Sigmoid colon (tissue), 7 donors: Measurements from ENCODE around the gene FNIP2. TPM values are rescaled to one million over a fixed set of nuclear protein-coding genes. Genes with fewer than 3 reads are reported as not detected.

Experiments used
- DNase-seq: peaks from one replicate; pipeline ENCODE4 v3.0.0-alpha.2; 2019
- H3K27ac ChIP-seq, 4 donors: fragments of 200-600 bp; sonication (generic); one replicate each; pipeline ENCODE4 v1.5.1; 2016 to 2019; ENCODE audit warnings: mild to moderate bottlenecking in 1 of 4
- H3K27me3 ChIP-seq, 3 donors: fragments of 200-600 bp; sonication (generic); one replicate each; pipeline ENCODE4 v1.5.1; 2019; ENCODE audit warnings: mild to moderate bottlenecking in 1 of 3
- H3K36me3 ChIP-seq, 4 donors: fragments of 200-600 bp; sonication (generic); one replicate each; pipeline ENCODE4 v1.5.1; 2016 to 2019
- H3K4me1 ChIP-seq, 4 donors: fragments of 200-600 bp; sonication (generic); one replicate each; pipeline ENCODE4 v1.5.1; 2017 to 2019
- H3K4me3 ChIP-seq, 4 donors: fragments of 200-600 bp; sonication (generic); one replicate each; pipeline ENCODE4 v1.5.1; 2017 to 2019; ENCODE audit warnings: mild to moderate bottlenecking in 2 of 4, moderate library complexity in 1 of 4
- H3K9me3 ChIP-seq, 4 donors: fragments of 200-600 bp in 3 of 4; sonication (generic) in 3 of 4; one replicate each; pipeline versions ENCODE4 v1.5.1 to v1.6.1; 2013 to 2019
- EP300 ChIP-seq, 4 donors: sonication (generic); formaldehyde crosslinking; IDR thresholded peaks; one replicate each; pipeline ENCODE4 v1.6.1; 2017; ENCODE audit warnings: antibody characterized with exemption in 4 of 4
- POLR2A ChIP-seq, 2 donors: fragments of 450-650 bp; IDR thresholded peaks; one replicate each; pipeline ENCODE4 v1.6.1; 2016; ENCODE audit warnings: antibody characterized with exemption in 2 of 2, mild to moderate bottlenecking in 2 of 2, moderate library complexity in 2 of 2
- POLR2AphosphoS5 ChIP-seq, 4 donors: sonication (generic); formaldehyde crosslinking; IDR thresholded peaks; one replicate each; pipeline ENCODE4 v1.6.1; 2017; ENCODE audit warnings: antibody characterized with exemption in 4 of 4
- WGBS, 2 donors: extraction: QIAGEN DNeasy Blood & Tissue Kit; methylation state at CpG; one replicate each; pipeline ENCODE4 v1.1.7; 2013; 5-methylcytosine and 5-hydroxymethylcytosine counted together
- intact Hi-C: fragments of 100-400 bp; cut with DNase I; formaldehyde crosslinking; loops from one replicate; pipeline ENCODE4 v1.15.1; 2023
- polyA plus RNA-seq, 3 donors: library from polyadenylated mRNA; stranded (reverse); fragments of 200-250 nt; gene quantifications; one replicate each; pipeline ENCODE4 v1.2.3, GENCODE V29; 2013
- total RNA-seq, 4 donors: library from RNA; depleted of rRNA; stranded (reverse); fragments of >200 nt; gene quantifications; one replicate each; pipeline ENCODE4 v1.1.0, GENCODE V29; 2016
- TF ChIP-seq, protein P1 (sequence below), 4 experiments: fragments of 450-650 bp in 3 of 4; fragments of 200-600 bp in 1 of 4; IDR thresholded peaks; one replicate each; pipeline ENCODE4 v1.5.1; 2016 to 2019; ENCODE audit warnings: antibody characterized with exemption in 4 of 4, mild to moderate bottlenecking in 3 of 4, moderate library complexity in 2 of 4
- donor health status: healthy with polysubstance abuse.
- donor health status: Bipolar disorder and iron deficiency.
- donor health status: healthy.

Gene FNIP2
- total and polyA plus RNA-seq, 7 donors = 14.4 to 38.9 (median 35.2) TPM

DNA sequence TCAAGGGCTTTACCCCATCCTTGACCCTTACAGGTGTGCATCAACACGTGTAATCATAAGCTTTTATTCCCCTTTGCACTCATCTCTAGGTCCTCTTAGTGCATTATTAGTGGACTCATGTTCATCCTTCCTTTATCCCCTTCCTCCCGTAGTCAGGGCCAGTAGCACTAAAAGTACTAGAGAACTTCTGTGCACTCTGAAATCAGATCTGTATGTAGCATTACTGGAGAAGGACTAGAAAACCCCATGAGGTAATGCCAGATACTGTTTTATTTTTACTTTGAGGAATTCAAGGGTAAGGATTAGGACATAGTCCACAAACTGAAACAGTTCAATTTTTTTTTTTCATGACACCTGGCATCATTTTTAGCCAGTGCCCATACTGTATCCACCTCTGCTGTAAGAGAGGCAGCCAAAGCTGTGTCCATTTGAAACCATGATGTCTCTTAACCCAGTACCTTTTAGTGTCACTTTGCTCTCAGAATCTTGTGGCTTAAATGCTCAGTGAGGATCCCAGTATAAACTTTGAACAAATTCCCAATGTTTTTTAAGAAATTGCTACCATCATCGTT is 134.7 kb downstream of the FNIP2 start:
- peaks cover 0 to 19% (median 6%) of the 10 kb centered on the region in 4 donors for H3K4me1 ChIP-seq
- TF ChIP-seq POLR2A (IDR thresholded peaks at IDR 0.05) = no peak
- no peak for TF ChIP-seq POLR2AphosphoS5 (IDR thresholded peaks at IDR 0.05)
- TF ChIP-seq, protein P1, sequence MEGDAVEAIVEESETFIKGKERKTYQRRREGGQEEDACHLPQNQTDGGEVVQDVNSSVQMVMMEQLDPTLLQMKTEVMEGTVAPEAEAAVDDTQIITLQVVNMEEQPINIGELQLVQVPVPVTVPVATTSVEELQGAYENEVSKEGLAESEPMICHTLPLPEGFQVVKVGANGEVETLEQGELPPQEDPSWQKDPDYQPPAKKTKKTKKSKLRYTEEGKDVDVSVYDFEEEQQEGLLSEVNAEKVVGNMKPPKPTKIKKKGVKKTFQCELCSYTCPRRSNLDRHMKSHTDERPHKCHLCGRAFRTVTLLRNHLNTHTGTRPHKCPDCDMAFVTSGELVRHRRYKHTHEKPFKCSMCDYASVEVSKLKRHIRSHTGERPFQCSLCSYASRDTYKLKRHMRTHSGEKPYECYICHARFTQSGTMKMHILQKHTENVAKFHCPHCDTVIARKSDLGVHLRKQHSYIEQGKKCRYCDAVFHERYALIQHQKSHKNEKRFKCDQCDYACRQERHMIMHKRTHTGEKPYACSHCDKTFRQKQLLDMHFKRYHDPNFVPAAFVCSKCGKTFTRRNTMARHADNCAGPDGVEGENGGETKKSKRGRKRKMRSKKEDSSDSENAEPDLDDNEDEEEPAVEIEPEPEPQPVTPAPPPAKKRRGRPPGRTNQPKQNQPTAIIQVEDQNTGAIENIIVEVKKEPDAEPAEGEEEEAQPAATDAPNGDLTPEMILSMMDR (IDR thresholded peaks at IDR 0.05) = no peak
- TF ChIP-seq EP300 (IDR thresholded peaks at IDR 0.05) = no peak
- no peak for DNase-seq
- peaks cover 0 to 11% (median 2%) of the 10 kb centered on the region in 4 donors for H3K36me3 ChIP-seq
- no peak overlapping the region for H3K27ac ChIP-seq
- H3K27me3 ChIP-seq = no peaks in the 10 kb centered on the region
- 88 to 95% methylated on average over 3 of the region's 3 CpGs for WGBS, 2 donors
- no peaks in the 10 kb centered on the region for H3K9me3 ChIP-seq
- intact Hi-C loops = no loop called here
- no peak overlapping the region for H3K4me3 ChIP-seq

DNA sequence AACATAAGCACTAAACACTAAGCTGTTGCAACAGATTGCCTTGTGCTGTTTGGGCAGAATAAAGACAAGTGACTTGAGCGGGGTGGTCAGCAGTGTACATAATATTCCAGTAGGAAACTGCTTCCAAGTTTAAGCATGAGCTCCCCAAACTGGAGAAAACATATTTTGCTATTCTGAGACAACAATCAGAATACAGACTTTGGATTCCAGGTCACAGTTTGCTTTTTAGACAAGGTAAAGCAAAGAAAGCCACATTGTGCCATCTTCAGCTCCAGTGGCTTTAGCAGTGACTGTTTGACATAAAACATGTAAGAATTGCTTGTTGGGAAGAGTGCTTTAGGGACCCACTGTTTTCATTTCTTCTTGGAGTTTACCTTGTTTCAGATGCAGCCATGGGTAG is 136.0 kb downstream of the FNIP2 start:
- Histone ChIP-seq H3K4me3 (no peak overlapping the region), H3K27ac (no peak overlapping the region), H3K36me3 (peaks cover 0 to 11% (median 2%) of the 10 kb centered on the region in 4 donors), H3K9me3 (no peaks in the 10 kb centered on the region), H3K27me3 (no peaks in the 10 kb centered on the region), H3K4me1 (peaks cover 0 to 8% (median 3%) of the 10 kb centered on the region in 4 donors)
- 97 to 98% methylated on average over 1 of the region's 1 CpG for WGBS, 2 donors
- TF ChIP-seq EP300 (IDR thresholded peaks at IDR 0.05) (no peak), POLR2AphosphoS5 (IDR thresholded peaks at IDR 0.05) (no peak), POLR2A (IDR thresholded peaks at IDR 0.05) (no peak)
- TF ChIP-seq, protein P1 (IDR thresholded peaks at IDR 0.05) = no peak
- intact Hi-C loops = no loop called here
- no peak for DNase-seq

DNA sequence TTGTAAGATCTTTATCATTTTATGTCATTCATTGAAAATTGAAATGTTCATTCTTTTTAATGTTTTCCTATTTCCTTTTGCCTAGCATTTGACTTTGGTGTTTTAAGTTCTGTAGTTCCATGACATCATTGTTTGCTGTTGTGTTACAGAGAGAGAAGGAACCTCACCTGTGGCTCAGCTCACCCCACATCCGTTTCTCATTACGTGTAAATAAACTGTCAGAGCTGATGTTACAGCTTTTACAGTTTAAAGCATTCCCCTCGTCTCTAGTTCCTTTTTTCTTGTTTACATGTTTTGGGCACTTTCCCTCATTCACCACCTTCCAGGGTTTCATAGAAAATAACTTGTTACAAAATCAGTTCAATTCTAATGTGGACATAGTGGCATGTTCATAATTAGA is 137.2 kb downstream of the FNIP2 start:
- DNase-seq = no peak
- H3K27ac ChIP-seq = no peak overlapping the region
- TF ChIP-seq POLR2A (IDR thresholded peaks at IDR 0.05) (no peak), EP300 (IDR thresholded peaks at IDR 0.05) (no peak), POLR2AphosphoS5 (IDR thresholded peaks at IDR 0.05) (no peak)
- TF ChIP-seq, protein P1 (IDR thresholded peaks at IDR 0.05) = no peak
- intact Hi-C loops = no loop called here
- no peaks in the 10 kb centered on the region for H3K9me3 ChIP-seq
- H3K36me3 ChIP-seq = peaks cover 0 to 11% (median 2%) of the 10 kb centered on the region in 4 donors
- no peak overlapping the region for H3K4me3 ChIP-seq
- H3K4me1 ChIP-seq = peaks cover 0 to 8% (median 3%) of the 10 kb centered on the region in 4 donors
- no peaks in the 10 kb centered on the region for H3K27me3 ChIP-seq
- 53 to 64% methylated on average over 3 of the region's 3 CpGs for WGBS, 2 donors

DNA sequence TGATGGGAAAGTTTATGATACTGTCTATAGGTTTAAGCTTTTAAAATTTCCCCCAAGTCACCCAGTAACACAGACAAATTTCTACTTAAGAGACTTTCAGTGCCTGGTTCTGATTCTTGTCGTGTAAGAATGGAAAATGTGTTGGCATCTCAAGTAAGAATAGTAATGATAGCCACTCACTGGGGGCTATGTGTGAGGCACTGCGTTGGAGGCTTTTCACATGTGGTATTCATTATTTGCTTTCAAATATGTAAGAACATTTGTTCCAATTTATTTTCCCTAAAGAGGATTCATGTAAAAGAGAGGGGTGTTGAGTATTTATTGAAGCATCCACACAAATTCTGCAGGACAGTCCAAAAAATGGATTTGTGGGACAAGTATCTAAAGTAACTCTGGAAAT is 143.6 kb downstream of the FNIP2 start:
- no peaks in the 10 kb centered on the region for H3K27me3 ChIP-seq
- WGBS, 2 donors = 87 to 91% methylated on average over 2 of the region's 2 CpGs
- no peak for DNase-seq
- intact Hi-C loops = no loop called here
- no peak for TF ChIP-seq POLR2AphosphoS5 (IDR thresholded peaks at IDR 0.05)
- TF ChIP-seq, protein P1 (IDR thresholded peaks at IDR 0.05) = no peak
- no peak for TF ChIP-seq POLR2A (IDR thresholded peaks at IDR 0.05)
- TF ChIP-seq EP300 (IDR thresholded peaks at IDR 0.05) = no peak
- no peak overlapping the region for H3K27ac ChIP-seq
- no peak overlapping the region for H3K4me3 ChIP-seq
- H3K4me1 ChIP-seq = peaks cover 0 to 25% (median 19%) of the 10 kb centered on the region in 4 donors
- H3K36me3 ChIP-seq = no peaks in the 10 kb centered on the region
- H3K9me3 ChIP-seq = no peaks in the 10 kb centered on the region

DNA sequence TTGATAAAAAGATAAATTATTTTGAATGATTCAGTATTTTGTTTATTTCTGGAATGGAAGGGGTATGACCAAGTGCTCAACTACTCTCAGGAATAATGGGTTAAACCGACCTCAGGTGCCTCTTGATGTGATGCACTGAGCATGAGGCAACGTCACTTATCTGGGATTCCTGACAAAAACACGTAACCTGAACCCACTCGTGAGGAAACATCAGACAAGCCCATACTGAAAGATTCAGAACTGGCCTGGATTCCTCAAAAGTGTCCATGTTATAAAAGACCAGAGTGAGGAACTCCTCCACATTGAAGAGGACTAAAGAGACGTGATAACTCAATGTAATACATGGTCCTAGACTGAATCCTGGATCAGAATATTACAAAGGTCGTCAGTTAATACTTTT is 144.0 kb downstream of the FNIP2 start:
- H3K27ac ChIP-seq = no peak overlapping the region
- H3K4me3 ChIP-seq = no peak overlapping the region
- no peaks in the 10 kb centered on the region for H3K27me3 ChIP-seq

More for the DNA sequence above, 144.0 kb downstream of the FNIP2 start:
- peaks cover 0 to 25% (median 19%) of the 10 kb centered on the region in 4 donors for H3K4me1 ChIP-seq
- DNase-seq = no peak
- no peaks in the 10 kb centered on the region for H3K9me3 ChIP-seq
- intact Hi-C loops = no loop called here
- TF ChIP-seq EP300 (IDR thresholded peaks at IDR 0.05) = no peak
- TF ChIP-seq POLR2AphosphoS5 (IDR thresholded peaks at IDR 0.05) = no peak
- TF ChIP-seq POLR2A (IDR thresholded peaks at IDR 0.05) = no peak
- TF ChIP-seq, protein P1 (IDR thresholded peaks at IDR 0.05) = no peak
- 65 to 80% methylated on average over 6 of the region's 6 CpGs for WGBS, 2 donors
- H3K36me3 ChIP-seq = no peaks in the 10 kb centered on the region
